GM12891 (cell line): Measurements from ENCODE around the gene MEGF10.
"Not testable (repeated sequence)": the region's sequence is repeated elsewhere in the genome, so short reads cannot be mapped to it uniquely, and the experiment has no call there.

Experiments
- PAX5 ChIP-seq: IDR thresholded peaks from 2 replicates; pipeline ENCODE4 v1.6.1; 2011; ENCODE audit warnings: low read length, moderate library complexity, mild to moderate bottlenecking; ENCODE audit not compliant: insufficient read depth, severe bottlenecking
- POLR2A ChIP-seq: IDR thresholded peaks from 2 replicates; pipeline ENCODE4 v1.6.1; 2011; ENCODE audit warnings: low read depth, low read length, control low read depth
- POLR2AphosphoS5 ChIP-seq: IDR thresholded peaks from 2 replicates; pipeline ENCODE4 v1.6.1; 2011; ENCODE audit warnings: low read depth, low read length, control low read depth
- POU2F2 ChIP-seq: IDR thresholded peaks from 2 replicates; pipeline ENCODE4 v1.6.1; 2011; ENCODE audit warnings: low read depth, mild to moderate bottlenecking, control low read depth, low read length, moderate library complexity
- SPI1 ChIP-seq: IDR thresholded peaks from 2 replicates; pipeline ENCODE4 v1.6.1; 2011; ENCODE audit warnings: low read depth, low read length, control low read depth
- TAF1 ChIP-seq: IDR thresholded peaks from 2 replicates; pipeline ENCODE4 v1.6.1; 2011; ENCODE audit warnings: low read depth, low read length, control low read depth

GRCh38 chr5:127317385-127317784, 26.8 kb downstream of the MEGF10 start:
- not testable (repeated sequence) for TF ChIP-seq POLR2A, POLR2AphosphoS5, TAF1, SPI1, PAX5, POU2F2
